Kidney tubule cell (primary cell): Measurements from ENCODE around the gene CD320.

Experiments used
- DNase-seq: peaks from one replicate; pipeline ENCODE4 v3.0.0-alpha.2; 2018; ENCODE audit warnings: low spot score

The CD320 gene

GRCh38 chr19:8254286-8255001, 53.7 kb downstream of the CD320 start:
- no peak for DNase-seq

GRCh38 chr19:8253678-8254077, 54.5 kb downstream of the CD320 start:
- no peak for DNase-seq

- DNase-seq = peak; percentile 75
These were observed 55.1 kb downstream of the CD320 start for GRCh38 chr19:8252922-8253589.
